WTC11 (cell line): ENCODE results near the gene ATP2B2.

Experiments
- CREB1 ChIP-seq: sonication (generic); formaldehyde crosslinking; IDR thresholded peaks from 2 replicates; pipeline ENCODE4 v1.8.0; 2023; ENCODE audit warnings: mild to moderate bottlenecking, missing genetic modification reagents
- GABPB1 ChIP-seq: sonication (generic); formaldehyde crosslinking; IDR thresholded peaks from 2 replicates; pipeline ENCODE4 v1.8.1; 2023; ENCODE audit warnings: mild to moderate bottlenecking, missing genetic modification reagents
- NFE2L1 ChIP-seq: sonication (generic); formaldehyde crosslinking; IDR thresholded peaks from 2 replicates; pipeline ENCODE4 v1.8.1; 2023; ENCODE audit warnings: missing genetic modification reagents
- TF ChIP-seq, protein P1 (sequence below): fragments of 250-450 bp; sonication (Bioruptor Pico); IDR thresholded peaks from 2 replicates; pipeline ENCODE4 v1.8.0; 2021; ENCODE audit warnings: mild to moderate bottlenecking
- TF ChIP-seq, protein P2 (sequence below): fragments of 200-600 bp; IDR thresholded peaks from 2 replicates; pipeline ENCODE4 v1.8.0; 2022; ENCODE audit warnings: antibody characterized with exemption
- TF ChIP-seq, protein P3 (sequence below): sonication (generic); formaldehyde crosslinking; IDR thresholded peaks from 2 replicates; pipeline ENCODE4 v1.8.0; 2022; ENCODE audit warnings: mild to moderate bottlenecking, missing genetic modification reagents
- TF ChIP-seq, protein P4 (sequence below): sonication (generic); formaldehyde crosslinking; IDR thresholded peaks from 2 replicates; pipeline ENCODE4 v1.8.1; 2023; ENCODE audit warnings: mild to moderate bottlenecking, missing genetic modification reagents
- TF ChIP-seq, protein P5 (sequence below): sonication (generic); formaldehyde crosslinking; IDR thresholded peaks from 2 replicates; pipeline ENCODE4 v1.8.1; 2023; ENCODE audit warnings: mild to moderate bottlenecking, missing genetic modification reagents
- TF ChIP-seq, protein P6 (sequence below): fragments of 250-450 bp; sonication (Bioruptor Pico); IDR thresholded peaks from 2 replicates; pipeline ENCODE4 v1.9.0; 2021; ENCODE audit warnings: mild to moderate bottlenecking, borderline replicate concordance

DNA sequence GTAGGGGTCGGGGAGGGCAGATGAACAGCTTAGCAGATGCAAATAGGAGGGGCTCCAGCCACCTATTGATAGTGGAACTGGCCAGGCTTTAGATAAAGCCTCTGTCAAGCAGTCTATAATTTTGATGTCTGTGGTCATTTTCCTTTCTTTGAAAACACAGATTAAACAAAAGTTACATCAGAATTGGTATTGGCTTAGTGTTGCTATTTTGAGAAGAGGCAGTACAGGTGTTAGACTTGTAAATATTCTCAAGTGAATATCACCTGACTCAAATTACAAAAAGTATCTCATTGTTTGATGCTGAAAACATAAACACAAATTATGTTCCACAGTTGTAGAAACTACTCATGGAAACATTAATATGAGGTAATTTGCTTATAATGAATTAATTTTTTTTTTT is 230.8 kb downstream of the ATP2B2 start:
- TF ChIP-seq, protein P1, sequence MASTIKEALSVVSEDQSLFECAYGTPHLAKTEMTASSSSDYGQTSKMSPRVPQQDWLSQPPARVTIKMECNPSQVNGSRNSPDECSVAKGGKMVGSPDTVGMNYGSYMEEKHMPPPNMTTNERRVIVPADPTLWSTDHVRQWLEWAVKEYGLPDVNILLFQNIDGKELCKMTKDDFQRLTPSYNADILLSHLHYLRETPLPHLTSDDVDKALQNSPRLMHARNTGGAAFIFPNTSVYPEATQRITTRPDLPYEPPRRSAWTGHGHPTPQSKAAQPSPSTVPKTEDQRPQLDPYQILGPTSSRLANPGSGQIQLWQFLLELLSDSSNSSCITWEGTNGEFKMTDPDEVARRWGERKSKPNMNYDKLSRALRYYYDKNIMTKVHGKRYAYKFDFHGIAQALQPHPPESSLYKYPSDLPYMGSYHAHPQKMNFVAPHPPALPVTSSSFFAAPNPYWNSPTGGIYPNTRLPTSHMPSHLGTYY: no peak
- TF ChIP-seq, protein P2, sequence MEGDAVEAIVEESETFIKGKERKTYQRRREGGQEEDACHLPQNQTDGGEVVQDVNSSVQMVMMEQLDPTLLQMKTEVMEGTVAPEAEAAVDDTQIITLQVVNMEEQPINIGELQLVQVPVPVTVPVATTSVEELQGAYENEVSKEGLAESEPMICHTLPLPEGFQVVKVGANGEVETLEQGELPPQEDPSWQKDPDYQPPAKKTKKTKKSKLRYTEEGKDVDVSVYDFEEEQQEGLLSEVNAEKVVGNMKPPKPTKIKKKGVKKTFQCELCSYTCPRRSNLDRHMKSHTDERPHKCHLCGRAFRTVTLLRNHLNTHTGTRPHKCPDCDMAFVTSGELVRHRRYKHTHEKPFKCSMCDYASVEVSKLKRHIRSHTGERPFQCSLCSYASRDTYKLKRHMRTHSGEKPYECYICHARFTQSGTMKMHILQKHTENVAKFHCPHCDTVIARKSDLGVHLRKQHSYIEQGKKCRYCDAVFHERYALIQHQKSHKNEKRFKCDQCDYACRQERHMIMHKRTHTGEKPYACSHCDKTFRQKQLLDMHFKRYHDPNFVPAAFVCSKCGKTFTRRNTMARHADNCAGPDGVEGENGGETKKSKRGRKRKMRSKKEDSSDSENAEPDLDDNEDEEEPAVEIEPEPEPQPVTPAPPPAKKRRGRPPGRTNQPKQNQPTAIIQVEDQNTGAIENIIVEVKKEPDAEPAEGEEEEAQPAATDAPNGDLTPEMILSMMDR: no peak
- TF ChIP-seq, protein P3, sequence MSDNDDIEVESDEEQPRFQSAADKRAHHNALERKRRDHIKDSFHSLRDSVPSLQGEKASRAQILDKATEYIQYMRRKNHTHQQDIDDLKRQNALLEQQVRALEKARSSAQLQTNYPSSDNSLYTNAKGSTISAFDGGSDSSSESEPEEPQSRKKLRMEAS (CRISPR knock-in tag): no peak
- TF ChIP-seq NFE2L1 (CRISPR knock-in tag): no peak
- TF ChIP-seq GABPB1 (CRISPR knock-in tag): no peak
- TF ChIP-seq, protein P4, sequence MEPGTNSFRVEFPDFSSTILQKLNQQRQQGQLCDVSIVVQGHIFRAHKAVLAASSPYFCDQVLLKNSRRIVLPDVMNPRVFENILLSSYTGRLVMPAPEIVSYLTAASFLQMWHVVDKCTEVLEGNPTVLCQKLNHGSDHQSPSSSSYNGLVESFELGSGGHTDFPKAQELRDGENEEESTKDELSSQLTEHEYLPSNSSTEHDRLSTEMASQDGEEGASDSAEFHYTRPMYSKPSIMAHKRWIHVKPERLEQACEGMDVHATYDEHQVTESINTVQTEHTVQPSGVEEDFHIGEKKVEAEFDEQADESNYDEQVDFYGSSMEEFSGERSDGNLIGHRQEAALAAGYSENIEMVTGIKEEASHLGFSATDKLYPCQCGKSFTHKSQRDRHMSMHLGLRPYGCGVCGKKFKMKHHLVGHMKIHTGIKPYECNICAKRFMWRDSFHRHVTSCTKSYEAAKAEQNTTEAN (CRISPR knock-in tag): no peak
- TF ChIP-seq, protein P5, sequence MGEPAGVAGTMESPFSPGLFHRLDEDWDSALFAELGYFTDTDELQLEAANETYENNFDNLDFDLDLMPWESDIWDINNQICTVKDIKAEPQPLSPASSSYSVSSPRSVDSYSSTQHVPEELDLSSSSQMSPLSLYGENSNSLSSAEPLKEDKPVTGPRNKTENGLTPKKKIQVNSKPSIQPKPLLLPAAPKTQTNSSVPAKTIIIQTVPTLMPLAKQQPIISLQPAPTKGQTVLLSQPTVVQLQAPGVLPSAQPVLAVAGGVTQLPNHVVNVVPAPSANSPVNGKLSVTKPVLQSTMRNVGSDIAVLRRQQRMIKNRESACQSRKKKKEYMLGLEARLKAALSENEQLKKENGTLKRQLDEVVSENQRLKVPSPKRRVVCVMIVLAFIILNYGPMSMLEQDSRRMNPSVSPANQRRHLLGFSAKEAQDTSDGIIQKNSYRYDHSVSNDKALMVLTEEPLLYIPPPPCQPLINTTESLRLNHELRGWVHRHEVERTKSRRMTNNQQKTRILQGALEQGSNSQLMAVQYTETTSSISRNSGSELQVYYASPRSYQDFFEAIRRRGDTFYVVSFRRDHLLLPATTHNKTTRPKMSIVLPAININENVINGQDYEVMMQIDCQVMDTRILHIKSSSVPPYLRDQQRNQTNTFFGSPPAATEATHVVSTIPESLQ (CRISPR knock-in tag): no peak
- TF ChIP-seq CREB1 (CRISPR knock-in tag): no peak
- TF ChIP-seq, protein P6, sequence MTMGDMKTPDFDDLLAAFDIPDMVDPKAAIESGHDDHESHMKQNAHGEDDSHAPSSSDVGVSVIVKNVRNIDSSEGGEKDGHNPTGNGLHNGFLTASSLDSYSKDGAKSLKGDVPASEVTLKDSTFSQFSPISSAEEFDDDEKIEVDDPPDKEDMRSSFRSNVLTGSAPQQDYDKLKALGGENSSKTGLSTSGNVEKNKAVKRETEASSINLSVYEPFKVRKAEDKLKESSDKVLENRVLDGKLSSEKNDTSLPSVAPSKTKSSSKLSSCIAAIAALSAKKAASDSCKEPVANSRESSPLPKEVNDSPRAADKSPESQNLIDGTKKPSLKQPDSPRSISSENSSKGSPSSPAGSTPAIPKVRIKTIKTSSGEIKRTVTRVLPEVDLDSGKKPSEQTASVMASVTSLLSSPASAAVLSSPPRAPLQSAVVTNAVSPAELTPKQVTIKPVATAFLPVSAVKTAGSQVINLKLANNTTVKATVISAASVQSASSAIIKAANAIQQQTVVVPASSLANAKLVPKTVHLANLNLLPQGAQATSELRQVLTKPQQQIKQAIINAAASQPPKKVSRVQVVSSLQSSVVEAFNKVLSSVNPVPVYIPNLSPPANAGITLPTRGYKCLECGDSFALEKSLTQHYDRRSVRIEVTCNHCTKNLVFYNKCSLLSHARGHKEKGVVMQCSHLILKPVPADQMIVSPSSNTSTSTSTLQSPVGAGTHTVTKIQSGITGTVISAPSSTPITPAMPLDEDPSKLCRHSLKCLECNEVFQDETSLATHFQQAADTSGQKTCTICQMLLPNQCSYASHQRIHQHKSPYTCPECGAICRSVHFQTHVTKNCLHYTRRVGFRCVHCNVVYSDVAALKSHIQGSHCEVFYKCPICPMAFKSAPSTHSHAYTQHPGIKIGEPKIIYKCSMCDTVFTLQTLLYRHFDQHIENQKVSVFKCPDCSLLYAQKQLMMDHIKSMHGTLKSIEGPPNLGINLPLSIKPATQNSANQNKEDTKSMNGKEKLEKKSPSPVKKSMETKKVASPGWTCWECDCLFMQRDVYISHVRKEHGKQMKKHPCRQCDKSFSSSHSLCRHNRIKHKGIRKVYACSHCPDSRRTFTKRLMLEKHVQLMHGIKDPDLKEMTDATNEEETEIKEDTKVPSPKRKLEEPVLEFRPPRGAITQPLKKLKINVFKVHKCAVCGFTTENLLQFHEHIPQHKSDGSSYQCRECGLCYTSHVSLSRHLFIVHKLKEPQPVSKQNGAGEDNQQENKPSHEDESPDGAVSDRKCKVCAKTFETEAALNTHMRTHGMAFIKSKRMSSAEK: no peak
